SIG-M5 (cell line): ENCODE measurements around the gene AMOTL2.

Experiments used
- DNase-seq: peaks from one replicate; lab custom pipeline; 2025; lab: John Stamatoyannopoulos, UW

Gene AMOTL2

GRCh38 chr3:134314588-134315285 is 59.5 kb downstream of the AMOTL2 start:
- DNase-seq, result no peak

GRCh38 chr3:134313847-134314587 is 60.2 kb downstream of the AMOTL2 start:
- no peak for DNase-seq

GRCh38 chr3:134312873-134313846 is 61.1 kb downstream of the AMOTL2 start:
- no peak for DNase-seq

DNA sequence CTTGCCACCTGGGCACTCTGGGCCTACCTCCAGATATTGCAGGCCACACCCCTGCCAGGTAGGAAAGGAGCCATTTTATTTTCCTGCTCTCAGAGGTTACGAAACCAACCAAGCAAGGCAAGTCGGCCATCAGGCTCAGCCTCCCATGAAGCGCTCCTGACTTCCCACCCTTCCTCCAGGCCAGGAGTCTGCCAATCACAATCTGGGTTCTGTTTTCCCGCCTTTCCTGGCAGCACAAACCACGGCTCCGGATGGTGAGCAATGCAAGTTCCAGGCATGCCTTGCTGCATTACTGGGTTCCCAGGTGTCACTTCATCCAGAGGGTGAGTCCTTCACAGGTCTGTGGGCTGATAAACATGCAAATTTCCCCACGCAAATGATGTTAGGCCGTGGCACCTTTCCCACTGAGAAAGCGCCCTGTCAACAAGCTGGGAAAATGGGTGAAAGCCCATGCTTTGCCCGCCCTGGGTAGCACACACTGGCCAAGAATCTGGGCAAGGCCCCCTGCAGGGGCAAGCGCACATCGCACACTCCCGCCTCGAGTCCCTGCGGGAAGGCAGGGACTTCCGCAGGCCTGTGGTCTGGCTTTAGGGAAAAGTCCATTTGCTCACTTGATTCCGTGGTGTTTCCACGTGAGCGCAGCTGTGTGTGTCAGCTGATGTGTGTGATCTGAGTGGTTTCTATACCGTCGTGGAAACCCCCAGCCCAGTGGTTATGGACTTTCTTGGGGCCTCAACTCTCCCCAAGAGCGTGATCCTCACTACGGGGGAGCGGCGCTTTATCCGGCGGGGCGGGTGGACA is 62.0 kb downstream of the AMOTL2 start:
- DNase-seq, result no peak

DNA sequence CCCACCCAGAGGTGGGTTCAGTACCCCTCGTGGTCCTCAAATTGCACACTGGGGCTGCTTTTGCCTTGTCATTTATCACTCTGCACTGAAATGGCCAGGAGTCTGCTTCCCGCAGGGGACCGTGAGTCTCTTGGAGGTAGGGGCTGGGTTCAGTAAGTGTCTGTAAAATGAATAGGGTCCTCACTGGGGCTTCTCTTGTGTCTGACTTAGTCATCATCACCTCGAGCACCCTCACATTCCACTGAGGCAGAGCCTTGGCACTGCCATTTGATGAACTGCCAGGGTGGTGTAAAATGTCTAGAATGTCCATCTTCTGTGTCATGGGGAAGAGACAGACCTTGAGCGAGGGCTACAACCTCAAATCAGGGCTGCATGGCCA is 62.6 kb downstream of the AMOTL2 start:
- DNase-seq, result no peak

- DNase-seq, result no peak
Measured at GRCh38 chr3:134311265-134311664, 63.0 kb downstream of the AMOTL2 start.

GRCh38 chr3:134309987-134310700 is 64.1 kb downstream of the AMOTL2 start:
- DNase-seq, result no peak

DNA sequence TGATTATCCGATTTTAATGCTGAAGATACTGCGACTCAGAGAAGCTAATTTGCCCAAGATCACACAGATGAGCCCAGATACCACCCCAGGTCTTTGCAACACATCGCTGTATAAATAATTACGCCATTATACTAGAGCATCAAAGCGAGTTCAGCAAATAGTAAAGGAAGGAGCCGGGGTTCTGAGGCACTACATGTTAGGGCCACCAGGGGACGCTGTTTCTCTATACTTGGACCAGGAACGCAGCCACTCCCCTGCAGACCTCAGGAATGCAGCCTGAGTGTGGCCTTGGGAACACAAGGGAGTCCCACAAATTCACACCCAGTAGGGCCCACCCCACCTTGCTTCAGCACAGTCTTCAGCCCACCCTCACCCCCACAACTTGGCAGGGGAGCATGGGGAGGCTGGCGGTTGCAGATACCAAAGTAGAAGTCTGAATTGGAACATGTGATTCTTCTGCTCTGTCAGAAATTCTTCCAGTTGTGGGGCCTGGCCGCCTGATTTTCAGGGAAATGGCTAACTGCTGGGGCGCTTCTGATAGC is 65.8 kb downstream of the AMOTL2 start:
- no peak for DNase-seq

GRCh38 chr3:134307425-134307824 is 66.8 kb downstream of the AMOTL2 start:
- DNase-seq, result no peak

- no peak for DNase-seq
Measured at GRCh38 chr3:134306320-134306719, 67.9 kb downstream of the AMOTL2 start.
